ENCODE measurements around the gene APOM. TPM values are rescaled to one million over a fixed set of nuclear protein-coding genes. Genes with fewer than 3 reads are reported as not detected.

APOM gene
- total RNA-seq, 1 donor from 2014 or later: 3.8 TPM

DNA sequence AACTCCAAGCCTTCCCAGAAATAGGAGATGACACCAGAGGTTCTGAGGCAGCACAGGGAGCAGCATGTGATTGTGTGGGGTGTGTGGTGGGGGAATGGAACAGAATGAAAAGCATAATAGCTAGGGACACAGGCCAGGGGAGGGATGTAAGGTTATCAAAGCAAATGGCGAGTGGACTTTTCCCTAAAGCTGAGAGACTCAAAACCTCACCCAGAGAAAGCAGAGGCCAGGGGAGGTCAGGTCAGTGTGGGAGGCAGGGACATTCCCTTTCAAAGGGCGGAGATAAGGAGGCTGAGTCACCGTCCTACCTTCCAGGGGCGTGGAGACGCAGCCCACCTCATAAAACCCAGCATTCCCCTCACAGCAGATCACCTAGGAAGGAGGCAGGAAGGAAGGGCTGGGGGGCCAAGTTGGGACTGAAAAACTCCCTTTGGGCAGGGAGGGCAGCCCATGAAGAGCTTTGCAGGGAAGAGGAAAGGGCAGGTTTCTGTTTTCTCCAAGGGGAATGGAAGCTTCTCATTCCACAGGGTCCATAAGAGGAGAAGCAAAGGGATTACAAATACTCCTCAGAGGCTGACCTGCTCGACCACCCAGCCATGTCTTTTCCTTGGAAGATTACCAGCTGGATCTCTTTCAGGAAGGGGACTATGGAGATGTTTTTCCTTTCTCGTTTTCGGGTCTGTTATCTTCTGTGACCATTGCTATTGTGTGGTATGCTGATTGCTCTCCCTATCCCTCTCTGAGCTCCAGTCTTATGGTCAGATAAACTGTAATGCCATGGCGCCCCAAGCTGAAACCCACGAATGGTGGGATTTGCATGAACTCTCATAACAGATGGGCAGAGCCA is 34.8 kb downstream of the APOM start:
- no peak for DNase-seq (ENCODE audit: low read depth, low spot score)
- H3K4me3 Mint-ChIP-seq: no peak overlapping the region
- no peaks in the 10 kb centered on the region for H3K9me3 Mint-ChIP-seq
- TF ChIP-seq, protein P1, sequence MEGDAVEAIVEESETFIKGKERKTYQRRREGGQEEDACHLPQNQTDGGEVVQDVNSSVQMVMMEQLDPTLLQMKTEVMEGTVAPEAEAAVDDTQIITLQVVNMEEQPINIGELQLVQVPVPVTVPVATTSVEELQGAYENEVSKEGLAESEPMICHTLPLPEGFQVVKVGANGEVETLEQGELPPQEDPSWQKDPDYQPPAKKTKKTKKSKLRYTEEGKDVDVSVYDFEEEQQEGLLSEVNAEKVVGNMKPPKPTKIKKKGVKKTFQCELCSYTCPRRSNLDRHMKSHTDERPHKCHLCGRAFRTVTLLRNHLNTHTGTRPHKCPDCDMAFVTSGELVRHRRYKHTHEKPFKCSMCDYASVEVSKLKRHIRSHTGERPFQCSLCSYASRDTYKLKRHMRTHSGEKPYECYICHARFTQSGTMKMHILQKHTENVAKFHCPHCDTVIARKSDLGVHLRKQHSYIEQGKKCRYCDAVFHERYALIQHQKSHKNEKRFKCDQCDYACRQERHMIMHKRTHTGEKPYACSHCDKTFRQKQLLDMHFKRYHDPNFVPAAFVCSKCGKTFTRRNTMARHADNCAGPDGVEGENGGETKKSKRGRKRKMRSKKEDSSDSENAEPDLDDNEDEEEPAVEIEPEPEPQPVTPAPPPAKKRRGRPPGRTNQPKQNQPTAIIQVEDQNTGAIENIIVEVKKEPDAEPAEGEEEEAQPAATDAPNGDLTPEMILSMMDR (conservative IDR thresholded peaks at IDR 0.05): no peak
- H3K4me1 Mint-ChIP-seq: no peaks in the 10 kb centered on the region
- H3K27me3 Mint-ChIP-seq (ENCODE audit: low read depth): no peaks in the 10 kb centered on the region
- H3K27ac Mint-ChIP-seq (ENCODE audit: unreplicated experiment): peak overlapping the region; percentile 83
- peaks cover 9% of the 10 kb centered on the region for H3K36me3 Mint-ChIP-seq (ENCODE audit: low read depth)

DNA sequence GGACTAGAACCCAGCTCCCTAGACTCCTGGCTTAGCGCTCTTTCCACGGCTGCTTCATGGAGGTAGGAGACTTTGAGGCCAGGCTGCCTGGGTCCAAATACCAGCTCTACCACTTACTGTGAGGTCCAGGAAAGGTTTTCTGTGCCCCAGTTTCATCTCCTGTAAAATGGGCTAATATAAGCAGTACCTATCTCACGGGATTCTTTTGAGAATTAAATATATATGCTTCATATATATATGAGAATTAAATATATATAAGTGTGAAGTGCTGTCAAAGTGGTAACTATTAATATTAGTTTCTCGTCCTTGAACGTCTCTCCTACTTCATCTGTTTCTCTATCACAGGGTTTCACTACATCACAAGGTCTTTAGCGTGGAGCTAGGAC is 35.4 kb downstream of the APOM start:
- H3K4me3 Mint-ChIP-seq: no peak overlapping the region
- peaks cover 9% of the 10 kb centered on the region for H3K36me3 Mint-ChIP-seq (ENCODE audit: low read depth)
- no peaks in the 10 kb centered on the region for H3K9me3 Mint-ChIP-seq
- peak overlapping the region; percentile 83 for H3K27ac Mint-ChIP-seq (ENCODE audit: unreplicated experiment)
- H3K27me3 Mint-ChIP-seq (ENCODE audit: low read depth): no peaks in the 10 kb centered on the region
- TF ChIP-seq, protein P1 (conservative IDR thresholded peaks at IDR 0.05): no peak
- no peak for DNase-seq (ENCODE audit: low read depth, low spot score)
- no peaks in the 10 kb centered on the region for H3K4me1 Mint-ChIP-seq

DNA sequence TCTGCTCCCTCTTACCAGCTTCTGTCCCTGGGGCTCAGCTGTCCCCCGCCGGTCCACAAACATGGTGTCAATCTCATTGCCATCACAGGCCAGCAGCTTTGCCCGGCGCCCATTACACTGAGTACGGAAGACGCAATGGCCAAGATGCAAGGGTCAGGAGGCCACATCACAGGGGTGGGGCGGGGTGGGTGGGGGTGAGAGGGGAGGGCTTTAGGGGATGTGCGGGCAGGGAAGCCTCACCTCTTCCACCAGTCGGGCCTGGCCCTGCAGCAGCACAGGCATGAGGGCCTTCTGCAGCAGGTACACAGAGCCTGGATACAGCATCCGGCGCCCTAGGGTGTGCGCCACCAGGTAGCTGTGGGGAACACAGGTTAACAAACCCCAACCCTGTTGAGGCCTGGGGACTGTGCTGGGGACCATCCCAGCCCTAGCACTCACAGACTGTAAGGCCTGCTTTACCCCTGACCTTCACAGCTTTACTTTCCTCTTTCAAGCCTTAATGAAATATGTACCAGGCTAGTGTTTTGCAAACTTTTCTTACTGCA is 35.9 kb downstream of the APOM start:
- Mint-ChIP-seq H3K27ac (ENCODE audit: unreplicated experiment) (no peak overlapping the region), H3K27me3 (ENCODE audit: low read depth) (no peaks in the 10 kb centered on the region), H3K36me3 (ENCODE audit: low read depth) (peaks cover 6% of the 10 kb centered on the region), H3K4me3 (no peak overlapping the region), H3K4me1 (no peaks in the 10 kb centered on the region), H3K9me3 (no peaks in the 10 kb centered on the region)
- TF ChIP-seq, protein P1 (conservative IDR thresholded peaks at IDR 0.05): no peak
- no peak for DNase-seq (ENCODE audit: low read depth, low spot score)

DNA sequence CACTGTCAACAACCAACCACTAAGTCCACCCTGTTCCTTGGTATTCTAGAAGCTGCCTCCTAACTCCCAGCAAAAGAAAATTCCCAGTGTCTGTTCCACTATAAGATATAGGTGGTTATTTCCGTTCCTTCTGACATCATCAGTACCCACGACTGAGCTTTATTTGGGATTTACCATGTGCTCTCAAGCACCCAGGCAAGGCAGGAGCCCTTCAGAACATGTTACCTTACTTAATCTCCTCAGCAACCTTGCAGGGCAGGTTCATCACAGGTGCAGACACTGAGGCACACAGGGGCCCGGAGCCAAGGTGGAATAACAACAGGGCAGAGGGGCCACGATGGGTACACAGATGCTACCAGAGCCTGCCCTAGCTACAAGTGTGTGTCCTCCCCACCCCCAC is 36.7 kb downstream of the APOM start:
- TF ChIP-seq, protein P1 (conservative IDR thresholded peaks at IDR 0.05): no peak
- H3K27me3 Mint-ChIP-seq (ENCODE audit: low read depth): no peaks in the 10 kb centered on the region
- H3K9me3 Mint-ChIP-seq: no peaks in the 10 kb centered on the region
- no peak overlapping the region for H3K4me3 Mint-ChIP-seq
- H3K4me1 Mint-ChIP-seq: no peaks in the 10 kb centered on the region
- H3K27ac Mint-ChIP-seq (ENCODE audit: unreplicated experiment): no peak overlapping the region
- DNase-seq (ENCODE audit: low read depth, low spot score): no peak
- peaks cover 6% of the 10 kb centered on the region for H3K36me3 Mint-ChIP-seq (ENCODE audit: low read depth)

DNA sequence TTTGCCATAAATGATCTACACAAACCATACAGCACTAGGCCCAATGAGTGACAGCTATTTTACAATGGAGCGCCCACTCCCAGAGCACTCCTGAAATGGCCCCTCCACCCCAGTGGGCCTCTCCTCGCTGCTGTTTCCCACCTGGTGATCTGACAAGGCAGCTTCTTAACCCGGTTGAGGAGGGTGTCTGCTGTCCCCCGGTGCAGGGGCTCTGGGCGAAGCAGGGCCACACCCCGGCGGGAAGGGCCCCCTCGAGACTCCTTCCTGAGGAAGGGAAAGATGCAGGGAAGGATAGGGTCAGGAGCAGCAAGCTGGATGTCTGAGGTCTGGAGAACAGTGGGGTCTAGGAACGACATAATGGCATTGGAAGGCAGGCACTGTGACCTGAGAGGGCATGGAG is 37.2 kb downstream of the APOM start:
- TF ChIP-seq, protein P1 (conservative IDR thresholded peaks at IDR 0.05): no peak
- H3K36me3 Mint-ChIP-seq (ENCODE audit: low read depth): peaks cover 7% of the 10 kb centered on the region
- H3K4me3 Mint-ChIP-seq: no peak overlapping the region
- no peak overlapping the region for H3K27ac Mint-ChIP-seq (ENCODE audit: unreplicated experiment)
- H3K4me1 Mint-ChIP-seq: no peaks in the 10 kb centered on the region
- no peak for DNase-seq (ENCODE audit: low read depth, low spot score)
- no peaks in the 10 kb centered on the region for H3K9me3 Mint-ChIP-seq
- no peaks in the 10 kb centered on the region for H3K27me3 Mint-ChIP-seq (ENCODE audit: low read depth)

Data from neural crest cell (in vitro differentiated cells).